Myocyte (in vitro differentiated cells): ENCODE results near the gene PIK3CB. TPM values are rescaled to one million over a fixed set of nuclear protein-coding genes. Genes with fewer than 3 reads are reported as not detected.
"Not testable (repeated sequence)": the region's sequence is repeated elsewhere in the genome, so short reads cannot be mapped to it uniquely, and the experiment has no call there.

Experiments
- DNase-seq: peaks from one replicate; pipeline ENCODE4 v3.0.0-alpha.2; 2012; ENCODE audit warnings: low read depth
- total RNA-seq: library from RNA; depleted of rRNA; stranded (reverse); fragments of >200 nt; gene quantifications from 2 replicates; pipeline ENCODE4 v1.2.3, GENCODE V29; 2014

PIK3CB gene
- total RNA-seq, 1 donor from 2014 or later, result 5.6 TPM

DNA sequence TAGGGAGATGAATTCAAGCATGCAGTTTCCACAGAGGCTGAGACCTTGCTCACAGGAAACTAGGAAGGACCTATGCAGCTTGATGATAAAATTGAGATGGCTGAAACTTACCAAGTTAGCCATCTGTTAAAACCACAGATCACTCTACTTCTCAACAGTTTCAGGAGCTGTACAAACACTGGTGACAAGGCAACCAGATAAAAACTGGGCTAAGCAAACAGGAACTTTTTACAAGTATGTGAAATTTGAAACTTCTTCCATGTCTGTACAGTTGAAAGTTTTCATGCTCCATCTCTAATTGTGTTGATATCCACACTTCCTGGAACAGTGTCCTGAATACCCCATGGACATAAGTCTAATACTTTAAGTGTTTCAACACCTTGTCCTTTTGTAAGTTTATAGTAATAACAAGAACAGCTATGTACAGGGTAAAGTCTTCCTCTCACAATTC is 147.9 kb downstream of the PIK3CB start:
- peak; percentile 60 for DNase-seq

DNA sequence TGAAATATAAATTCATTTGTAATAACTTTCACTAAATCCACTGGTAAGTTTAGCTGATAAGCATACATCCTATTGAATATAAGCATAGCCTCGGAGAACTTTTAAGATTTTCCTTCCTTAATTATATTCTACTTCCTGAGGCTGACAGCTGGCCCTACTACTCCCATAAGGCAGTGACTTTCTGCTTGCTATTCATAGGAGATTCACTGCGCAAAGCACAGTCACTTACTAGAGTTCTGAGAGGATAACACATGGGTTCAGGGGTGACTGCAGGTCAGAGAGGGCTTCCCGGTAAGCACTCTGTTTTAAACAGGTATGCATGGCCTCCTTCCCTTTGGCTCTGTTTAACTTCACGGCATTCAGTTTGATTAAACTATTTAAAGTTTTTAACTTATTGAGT is 150.3 kb downstream of the PIK3CB start:
- no peak for DNase-seq

DNA sequence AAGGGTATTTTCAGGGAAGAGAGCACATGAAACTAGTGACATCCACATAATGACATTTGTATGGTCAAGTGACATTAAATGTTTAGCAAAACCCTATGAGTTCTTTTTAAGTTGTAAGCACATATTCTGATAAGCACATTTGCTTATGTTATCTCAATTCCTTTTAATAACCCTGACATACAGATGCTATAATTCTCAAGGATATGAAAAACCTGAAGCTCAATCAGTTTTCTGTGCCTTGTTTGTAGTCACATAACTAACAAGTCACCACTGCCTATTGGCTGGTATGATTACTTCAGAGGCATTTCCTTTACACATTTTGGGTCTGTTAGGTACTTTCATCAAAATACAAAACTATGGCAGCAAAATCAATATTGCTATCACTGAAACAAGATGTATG is 152.1 kb downstream of the PIK3CB start:
- no peak for DNase-seq

DNA sequence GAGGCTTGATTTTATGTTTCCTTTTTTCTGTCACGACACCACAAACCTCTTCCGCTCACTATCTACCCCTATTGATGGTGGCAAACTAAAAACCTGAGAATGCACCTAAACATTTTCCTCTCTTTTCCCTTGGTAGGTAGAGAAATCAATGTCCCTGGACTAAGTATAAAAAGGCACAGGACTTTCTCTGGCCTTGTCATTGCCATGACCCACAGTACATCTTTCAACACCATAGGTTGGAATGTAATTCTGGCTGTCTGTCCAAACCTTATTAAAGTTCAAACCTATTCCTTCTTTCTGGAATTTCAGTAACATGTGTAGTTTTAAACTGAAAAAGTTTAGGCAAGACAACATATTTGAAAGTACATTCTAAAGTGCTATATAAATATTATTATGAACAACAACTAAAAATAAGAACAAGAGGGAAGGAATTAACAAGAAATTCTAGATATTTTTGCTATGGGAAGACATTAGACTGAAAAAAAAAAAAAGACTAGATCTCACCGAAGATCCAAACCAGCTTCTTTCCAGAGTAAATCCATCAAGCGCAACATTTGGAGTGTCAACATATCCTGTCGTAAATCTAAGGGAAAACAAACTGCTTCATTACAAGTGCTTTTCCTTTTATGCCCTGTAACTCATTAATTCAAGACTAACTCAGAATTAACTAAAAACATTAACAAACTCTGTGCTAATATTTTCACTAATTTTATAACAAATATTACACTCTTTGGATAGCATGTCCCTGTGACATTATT is 153.1 kb downstream of the PIK3CB start:
- DNase-seq, result no peak

DNA sequence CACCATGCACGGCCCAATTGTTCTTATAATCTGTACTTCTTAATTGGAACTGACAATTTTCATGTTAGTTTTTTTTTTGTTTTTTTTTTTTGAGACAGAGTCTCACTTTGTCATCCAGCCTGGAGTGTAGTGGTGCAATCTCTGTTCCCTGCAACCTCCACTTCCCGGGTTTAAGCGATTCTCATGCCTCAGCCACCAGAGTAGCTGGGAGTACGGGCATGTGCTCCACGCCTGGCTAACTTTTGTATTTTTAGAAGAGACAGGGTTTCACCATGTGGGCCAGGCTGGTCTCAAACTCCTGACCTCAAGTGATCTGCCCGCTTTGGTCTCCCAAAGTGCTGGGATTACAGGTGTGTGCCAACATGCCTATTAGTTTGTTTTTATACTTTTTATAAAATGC is 153.8 kb downstream of the PIK3CB start:
- not testable (repeated sequence) for DNase-seq

DNA sequence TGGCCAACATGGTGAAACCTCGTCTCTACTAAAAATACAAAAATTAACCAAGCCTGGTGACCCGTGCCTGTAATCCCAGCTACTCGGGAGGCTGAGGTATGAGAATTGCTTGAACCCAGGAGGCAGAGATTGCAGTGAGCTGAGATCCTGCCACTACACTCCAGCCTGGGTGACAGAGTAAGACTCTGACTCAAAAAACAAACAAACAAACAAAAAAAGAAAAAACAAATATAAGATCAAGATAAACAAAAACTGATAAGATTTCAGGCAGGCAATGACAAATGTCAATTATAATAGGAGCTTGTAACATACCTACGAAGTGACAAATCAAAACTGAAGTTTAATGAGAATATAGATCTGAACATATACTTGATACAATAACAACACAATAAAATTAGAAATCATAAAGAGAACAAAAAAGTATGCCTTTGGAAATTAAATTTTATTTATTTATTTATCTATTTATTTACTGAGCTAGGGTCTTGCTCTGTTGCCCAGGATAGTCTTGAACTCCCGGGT is 155.8 kb downstream of the PIK3CB start:
- DNase-seq, result no peak

DNA sequence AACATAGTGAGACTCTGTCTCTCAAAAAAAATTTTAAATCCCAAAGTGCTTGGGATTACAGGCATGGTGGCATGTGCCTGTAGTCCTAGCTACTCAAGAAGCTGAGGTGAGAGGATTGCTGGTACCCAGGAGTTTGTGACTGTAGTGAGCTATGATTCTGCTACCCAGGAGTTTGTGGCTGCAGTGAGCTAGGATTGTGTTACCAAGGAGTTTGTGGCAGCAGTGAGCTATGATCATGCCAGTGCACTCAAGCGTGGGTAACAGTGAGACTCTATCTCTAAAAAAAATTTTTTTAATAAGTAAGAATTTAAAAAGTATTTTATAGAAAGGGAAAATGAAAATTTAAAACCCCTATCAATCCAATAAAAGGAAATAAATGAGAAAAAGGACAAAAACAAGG is 156.6 kb downstream of the PIK3CB start:
- DNase-seq, result no peak

DNA sequence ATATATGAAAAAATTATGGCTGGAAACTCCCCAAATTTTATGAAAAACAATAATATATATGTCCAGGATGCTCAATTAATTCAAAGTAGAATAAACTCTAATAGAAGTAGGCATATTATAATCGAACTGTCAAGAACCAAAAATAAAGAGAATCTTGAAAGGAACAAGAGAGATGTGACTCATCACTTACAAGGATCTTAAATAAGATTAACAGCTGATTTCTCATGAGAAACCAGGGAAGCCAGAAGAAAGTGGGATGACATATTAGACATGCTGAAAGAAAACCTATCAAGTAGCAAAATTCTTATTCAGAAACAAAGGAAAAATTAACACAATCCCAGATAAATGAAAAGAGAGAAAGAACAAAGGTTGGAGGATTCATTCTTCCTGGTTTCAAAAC is 159.3 kb downstream of the PIK3CB start:
- DNase-seq, result peak; percentile 21

DNA sequence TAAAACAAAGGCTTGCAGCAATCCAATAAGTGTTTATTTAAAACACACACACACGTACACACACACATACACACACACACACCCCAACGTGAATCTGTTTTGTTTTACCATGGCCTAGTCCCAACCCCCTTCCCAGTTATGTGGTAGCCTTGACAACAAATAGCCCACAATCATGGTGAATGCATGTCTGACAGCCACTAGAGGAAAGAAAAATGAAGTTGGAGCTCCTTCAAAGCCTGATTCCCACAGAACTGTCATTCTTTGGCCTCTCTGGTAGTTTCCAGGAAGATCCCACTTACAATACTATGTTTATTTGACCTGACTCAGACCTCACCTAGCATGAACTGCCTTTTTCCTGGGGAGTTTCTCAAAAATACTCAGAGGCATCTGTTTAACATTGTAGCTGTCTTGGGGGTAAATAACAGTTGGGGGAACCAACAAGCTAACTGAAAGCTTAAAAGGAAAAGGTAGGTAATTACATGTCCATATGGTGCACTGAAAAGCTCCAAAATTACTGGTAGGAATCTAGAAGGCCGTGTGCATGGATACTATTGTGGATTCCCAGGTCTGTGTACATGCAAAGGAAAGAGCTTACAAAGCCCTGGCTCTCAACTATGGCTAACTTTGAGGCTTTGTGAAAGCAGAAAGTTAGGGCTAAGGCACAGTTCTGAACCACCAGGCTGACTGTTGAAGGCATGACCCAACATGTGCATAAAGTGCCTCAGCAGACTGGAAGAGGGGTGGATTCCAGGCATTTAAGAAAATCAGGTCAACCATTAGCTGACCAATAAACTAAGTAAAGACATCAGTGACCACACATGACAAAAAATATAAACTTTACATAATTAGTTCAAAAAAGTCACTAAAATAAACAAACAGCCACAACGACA is 160.8 kb downstream of the PIK3CB start:
- peak; percentile 17 for DNase-seq

DNA sequence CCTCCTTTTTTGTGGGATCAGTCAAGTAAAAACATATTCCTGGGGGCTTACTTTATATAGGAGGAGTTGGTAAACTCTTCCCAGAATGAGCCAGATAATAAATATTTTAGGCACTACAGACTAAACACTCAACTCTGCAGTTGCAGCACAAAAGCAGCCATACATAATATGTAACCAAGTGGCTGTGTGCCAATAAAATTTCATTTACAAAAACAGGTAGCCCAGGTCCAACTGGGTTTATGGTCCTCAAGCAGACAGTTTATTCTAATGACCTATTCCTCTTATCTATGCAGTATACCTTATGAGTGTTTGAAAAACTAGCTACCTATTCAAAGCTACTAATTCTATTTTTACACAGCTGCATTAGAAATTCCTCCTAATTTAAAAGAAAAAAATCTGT is 164.3 kb downstream of the PIK3CB start:
- DNase-seq, result no peak

DNA sequence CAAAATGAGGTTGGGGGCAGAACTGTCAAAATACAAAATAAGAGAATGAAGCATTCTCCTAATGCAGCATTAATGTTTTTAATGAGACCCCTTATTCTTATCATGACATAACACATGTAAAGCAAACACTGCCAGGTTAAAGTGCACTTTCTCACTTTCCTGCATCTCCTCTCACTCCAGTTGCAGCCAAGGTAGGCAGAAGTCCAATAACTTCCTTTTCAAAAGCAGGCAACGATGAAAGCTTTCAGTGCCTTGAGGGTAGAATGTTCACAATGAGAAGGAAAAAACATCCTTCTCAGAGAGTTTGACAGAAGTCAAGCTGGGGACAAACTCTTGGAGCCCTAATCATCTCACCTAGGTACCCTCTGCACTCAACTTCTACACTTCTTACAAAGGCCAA is 166.6 kb downstream of the PIK3CB start:
- no peak for DNase-seq

DNA sequence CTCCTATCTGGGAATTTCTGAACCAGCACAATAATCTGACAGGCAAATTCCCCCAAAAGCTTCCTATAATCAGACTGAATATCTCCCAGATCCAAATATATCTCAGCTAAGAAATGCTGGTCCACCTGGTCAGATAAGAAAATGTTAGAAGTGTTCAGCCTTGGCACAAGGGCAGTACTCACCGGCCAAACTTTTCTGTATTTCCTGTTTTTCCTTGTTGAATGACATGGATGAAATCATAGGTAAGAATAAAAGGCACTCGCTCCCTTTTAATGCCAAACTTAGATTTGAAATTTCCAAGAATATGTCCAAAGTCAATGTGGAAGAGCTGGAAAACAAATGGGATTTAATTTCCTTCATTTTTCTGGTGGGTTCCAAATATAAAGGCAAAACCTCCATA is 177.2 kb downstream of the PIK3CB start:
- DNase-seq, result no peak

DNA sequence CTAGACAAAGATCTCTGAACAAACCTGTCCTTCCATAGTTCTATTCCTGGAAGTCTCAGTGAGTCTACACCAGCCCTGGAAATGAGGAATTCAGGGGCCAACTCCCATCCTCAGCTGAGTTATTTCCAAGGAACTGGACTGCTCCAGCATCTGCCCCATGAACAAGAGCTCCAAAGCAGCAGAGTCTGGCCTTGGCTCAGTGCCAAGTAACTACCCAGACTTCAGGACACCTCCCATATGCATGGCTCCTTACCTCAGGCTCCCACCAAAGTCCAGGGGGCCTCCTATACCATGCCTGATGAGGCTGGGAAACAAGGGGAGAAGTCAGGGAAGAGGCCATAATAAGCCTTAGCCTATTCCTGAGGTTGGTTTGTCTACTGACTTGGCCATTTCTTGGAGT is 181.2 kb downstream of the PIK3CB start:
- no peak for DNase-seq

DNA sequence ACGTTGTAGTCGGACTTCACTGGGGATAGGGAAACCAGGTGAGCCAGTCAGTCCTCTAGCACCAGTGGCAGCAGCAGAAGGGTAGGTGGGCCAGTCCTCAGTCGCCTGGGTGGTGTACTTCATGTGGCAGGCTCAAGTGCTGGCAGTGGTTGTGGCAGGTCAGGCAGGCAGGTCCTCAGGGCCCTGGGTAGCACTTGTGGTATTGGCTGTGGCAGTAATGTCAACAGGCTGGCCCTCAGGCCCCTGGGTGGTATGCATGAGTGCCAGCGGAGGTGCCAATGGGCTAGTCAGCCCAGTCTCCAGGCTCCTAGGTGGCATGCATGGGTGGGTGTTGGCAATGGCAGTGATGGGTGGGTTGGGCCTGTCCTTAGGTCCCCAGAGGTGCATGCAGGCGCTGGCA is 185.6 kb downstream of the PIK3CB start:
- DNase-seq, result no peak

DNA sequence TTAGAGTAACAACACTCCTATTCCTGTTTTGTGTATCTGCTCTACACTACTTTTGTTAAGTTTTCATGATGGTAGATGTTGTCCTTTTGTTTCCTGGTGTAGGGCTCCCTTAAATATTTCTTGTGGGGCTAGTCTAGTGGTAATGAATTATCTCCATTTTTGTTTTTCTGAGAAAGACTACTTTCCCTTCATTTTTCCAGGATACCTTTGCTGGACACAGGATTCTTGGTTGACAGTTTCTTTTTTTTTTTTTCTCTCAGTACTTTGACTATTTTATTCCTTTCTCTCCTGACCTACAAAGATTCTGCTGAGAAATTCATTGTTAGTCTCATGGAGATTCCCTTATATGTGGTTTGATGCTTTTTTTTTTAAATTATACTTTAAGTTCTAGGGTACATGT is 188.2 kb downstream of the PIK3CB start:
- no peak for DNase-seq

DNA sequence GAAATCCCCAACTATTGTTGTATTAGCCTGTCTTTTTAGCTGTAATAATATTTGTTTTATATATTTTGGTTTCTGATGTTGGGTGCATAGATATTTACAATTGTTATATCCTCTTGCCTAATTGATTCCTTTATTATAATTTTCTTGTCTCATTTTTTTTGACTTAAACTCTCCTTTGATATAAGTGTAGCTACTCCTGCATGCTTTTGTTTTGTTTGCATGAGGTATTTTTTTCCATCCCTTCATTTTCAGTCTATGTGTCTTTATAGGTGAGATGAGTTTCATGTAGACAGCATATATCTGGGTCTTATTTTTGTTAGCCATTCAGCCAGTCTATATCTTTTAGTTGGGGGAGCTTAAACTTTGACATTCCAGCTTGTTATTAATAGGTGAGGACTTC is 188.7 kb downstream of the PIK3CB start:
- no peak for DNase-seq

DNA sequence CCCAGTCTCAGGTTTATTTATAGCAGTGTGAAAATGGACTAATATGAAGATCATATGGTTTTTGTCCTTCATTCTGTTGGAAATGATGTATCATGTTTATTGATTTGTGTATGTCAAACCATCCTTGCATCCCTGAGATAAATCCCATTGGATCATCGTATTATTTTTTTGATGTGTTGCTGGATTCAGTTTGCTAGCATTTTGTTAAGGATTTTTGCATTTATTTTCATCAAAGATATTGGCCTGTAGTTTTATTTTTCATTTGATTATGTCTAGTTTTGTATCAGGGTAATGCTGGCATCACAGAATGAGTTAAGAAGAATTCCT is 191.8 kb downstream of the PIK3CB start:
- DNase-seq, result no peak

DNA sequence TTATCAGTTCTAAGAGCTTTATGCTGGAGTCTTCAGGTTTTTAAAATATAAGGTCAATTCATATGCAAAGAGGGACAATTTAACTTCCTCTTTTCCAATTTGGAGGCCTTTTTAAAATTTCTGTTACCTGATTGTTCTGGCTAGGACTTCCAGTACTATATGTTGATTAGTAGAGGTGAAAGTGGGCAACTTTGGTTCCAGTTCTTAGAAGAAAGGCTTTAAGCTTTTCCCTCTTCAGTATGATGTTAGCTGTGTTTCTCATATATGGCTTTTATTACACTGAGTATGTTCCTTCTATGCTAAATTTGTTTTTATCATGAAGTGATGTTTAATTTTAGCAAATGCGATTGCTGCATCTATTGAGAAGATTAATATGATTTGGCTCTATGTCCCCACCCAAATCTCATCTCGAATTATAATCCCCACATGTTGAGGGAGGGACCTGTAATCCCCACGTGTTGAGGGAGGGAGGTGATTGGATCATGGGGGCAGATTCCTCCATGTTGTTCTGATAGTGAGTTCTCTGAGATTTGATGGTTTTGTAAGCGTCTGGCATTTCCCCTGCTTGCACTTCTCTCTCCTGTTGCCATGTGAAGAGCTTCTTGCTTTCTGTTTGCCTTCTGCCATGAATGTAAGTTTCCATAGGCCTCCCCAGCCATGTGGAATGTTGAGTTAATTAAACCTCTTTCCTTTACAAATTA is 192.4 kb downstream of the PIK3CB start:
- DNase-seq, result no peak

DNA sequence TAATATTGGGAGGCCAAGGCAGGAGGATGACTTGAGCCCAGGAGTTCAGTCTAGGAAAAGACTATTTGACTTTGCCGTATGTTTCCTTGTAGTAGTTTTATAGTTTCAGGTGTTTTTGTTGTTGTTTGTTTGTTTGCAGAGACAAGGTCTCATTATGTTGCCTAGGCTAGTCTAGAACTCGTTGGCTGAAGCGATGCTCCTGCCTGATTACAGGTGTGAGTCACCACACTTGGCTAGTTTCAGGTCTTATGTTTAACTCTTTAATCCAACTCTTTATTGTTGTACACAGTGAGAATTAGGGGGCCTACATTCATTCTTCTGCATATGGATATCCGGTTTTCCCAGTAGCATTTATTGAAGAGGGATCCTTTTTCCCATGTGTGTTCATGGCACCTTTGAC is 194.2 kb downstream of the PIK3CB start:
- no peak for DNase-seq

DNA sequence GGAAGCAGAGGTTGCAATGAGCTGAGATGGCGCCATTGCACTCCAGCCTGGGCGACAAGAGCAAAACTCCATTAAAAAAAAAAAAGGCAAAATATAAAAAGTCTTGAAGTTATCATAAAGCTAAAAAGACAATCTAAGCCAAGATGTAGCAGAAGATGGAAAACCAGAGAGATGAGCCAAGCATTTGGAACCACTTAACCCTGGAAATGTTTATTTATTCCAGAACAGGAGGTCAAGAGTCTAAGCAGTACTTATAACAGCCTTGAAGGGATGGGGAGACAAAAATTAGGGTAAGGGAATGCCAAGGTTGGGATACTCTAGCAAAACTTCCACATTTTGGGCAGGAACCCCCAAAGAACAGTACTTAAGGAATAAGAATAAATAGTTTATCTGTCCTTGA is 196.1 kb downstream of the PIK3CB start:
- DNase-seq, result no peak

DNA sequence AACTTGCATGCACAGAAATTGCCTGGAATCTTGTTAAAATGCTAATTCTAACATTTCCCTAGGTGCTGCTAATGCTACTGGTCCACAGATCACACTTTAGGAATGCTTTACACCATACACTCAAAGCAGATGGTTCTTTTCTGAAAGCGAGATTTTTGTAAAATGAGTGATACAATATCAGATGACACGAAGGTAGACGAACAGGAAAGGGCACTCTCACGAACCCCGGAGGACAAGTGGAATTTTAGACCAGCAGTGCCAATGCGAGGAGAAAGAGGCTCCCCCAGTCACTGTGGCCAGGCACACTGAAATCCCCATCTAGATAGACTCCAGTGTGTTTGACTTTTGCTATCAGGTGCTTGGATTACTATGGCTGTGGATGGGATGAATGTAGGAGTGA is 205.2 kb downstream of the PIK3CB start:
- DNase-seq, result no peak
